ENCODE data around the gene FARP1. TPM values are rescaled to one million over a fixed set of nuclear protein-coding genes. Genes with fewer than 3 reads are reported as not detected.

The FARP1 gene
- total and polyA plus RNA-seq, 2 of the 8 experiments (the other 6 are each of a cell fraction or from before 2014, with no cell fraction given): 24.7 to 104 TPM

- no peak for TF ChIP-seq TCF12 (IDR thresholded peaks at IDR 0.05; ENCODE audit: low read depth, low read length)
These were observed 44.4 kb upstream of the FARP1 start (continued) for GRCh38 chr13:98098516-98098915.

Data from H1 (cell line).